Measurements from ENCODE around the gene CTR9.
A peak's percentile ranks its signal among the peaks of the same experiment; 100 is the strongest.

The CTR9 gene

GRCh38 chr11:10750838-10751580, at the start of gene CTR9:
Gene CTR9 (plus strand): TSS chr11:10751246. CDS start chr11:10751413, 167 bp downstream.
- Histone ChIP-seq H3K79me2 (ENCODE audit: low read length) (peaks cover 24% of the 10 kb centered on the region), H2AFZ (ENCODE audit: low read length) (peak within 1 kb of the TSS; percentile 76), H3K4me3 (ENCODE audit: low read length) (peak within 1 kb of the TSS; percentile 93), H3F3A (ENCODE audit: insufficient read depth, low read length) (peaks cover 18% of the 10 kb centered on the region), H4K20me1 (ENCODE audit: insufficient read depth, low read length) (no peaks in the 10 kb centered on the region), H3K27me3 (replicated peaks; ENCODE audit: insufficient read depth, low read length) (no peaks in the 10 kb centered on the region), H3K9ac (ENCODE audit: low read length) (peak within 1 kb of the TSS; percentile 70), H3K4me1 (ENCODE audit: low read length) (peaks cover 5% of the 10 kb centered on the region; the same call in 1 of the 2 replicates), H3K4me2 (ENCODE audit: low read depth, low read length) (peak within 1 kb of the TSS; percentile 71), H3K36me3 (replicated peaks; ENCODE audit: insufficient read depth, low read length) (peaks cover 9% of the 10 kb centered on the region; the same call in 1 of the 2 replicates), H3K9me3 (replicated peaks; ENCODE audit: insufficient read depth, low read length) (no peaks in the 10 kb centered on the region), H3K9me2 (replicated peaks; ENCODE audit: insufficient read depth, low read length) (no peaks in the 10 kb centered on the region), H3K27ac (ENCODE audit: low read length) (peak within 1 kb of the TSS; percentile 82)
- DNase-seq = peak; percentile 92
- TF ChIP-seq, protein P1, sequence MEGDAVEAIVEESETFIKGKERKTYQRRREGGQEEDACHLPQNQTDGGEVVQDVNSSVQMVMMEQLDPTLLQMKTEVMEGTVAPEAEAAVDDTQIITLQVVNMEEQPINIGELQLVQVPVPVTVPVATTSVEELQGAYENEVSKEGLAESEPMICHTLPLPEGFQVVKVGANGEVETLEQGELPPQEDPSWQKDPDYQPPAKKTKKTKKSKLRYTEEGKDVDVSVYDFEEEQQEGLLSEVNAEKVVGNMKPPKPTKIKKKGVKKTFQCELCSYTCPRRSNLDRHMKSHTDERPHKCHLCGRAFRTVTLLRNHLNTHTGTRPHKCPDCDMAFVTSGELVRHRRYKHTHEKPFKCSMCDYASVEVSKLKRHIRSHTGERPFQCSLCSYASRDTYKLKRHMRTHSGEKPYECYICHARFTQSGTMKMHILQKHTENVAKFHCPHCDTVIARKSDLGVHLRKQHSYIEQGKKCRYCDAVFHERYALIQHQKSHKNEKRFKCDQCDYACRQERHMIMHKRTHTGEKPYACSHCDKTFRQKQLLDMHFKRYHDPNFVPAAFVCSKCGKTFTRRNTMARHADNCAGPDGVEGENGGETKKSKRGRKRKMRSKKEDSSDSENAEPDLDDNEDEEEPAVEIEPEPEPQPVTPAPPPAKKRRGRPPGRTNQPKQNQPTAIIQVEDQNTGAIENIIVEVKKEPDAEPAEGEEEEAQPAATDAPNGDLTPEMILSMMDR (IDR thresholded peaks at IDR 0.05; ENCODE audit: low read length) = peak; percentile 22; the same call in 1 of the 2 replicates
- TF ChIP-seq EZH2phosphoT487 (IDR thresholded peaks at IDR 0.05; ENCODE audit: low read length) = no peak

DNA sequence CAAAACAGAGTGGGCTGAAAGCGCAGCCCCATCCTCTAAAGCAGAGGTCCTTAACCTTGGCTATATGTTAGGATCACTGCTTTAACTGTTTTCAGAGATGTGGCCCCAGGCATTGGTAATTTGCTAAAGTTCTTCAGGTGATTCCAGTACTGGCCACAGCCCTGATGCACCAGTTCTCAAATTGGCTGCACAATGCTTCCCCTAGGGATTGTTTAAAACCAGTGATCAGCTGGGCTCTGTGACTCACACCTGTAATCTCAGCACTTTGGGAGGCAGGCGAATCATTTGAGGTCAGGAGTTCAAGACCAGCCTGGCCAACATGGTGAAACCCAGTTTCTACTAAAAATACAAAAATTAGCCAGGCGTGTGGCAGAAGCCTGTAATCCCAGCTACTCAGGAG, 49.1 kb upstream of the CTR9 start:
- no peaks in the 10 kb centered on the region for H3F3A ChIP-seq (ENCODE audit: insufficient read depth, low read length)
- no peak overlapping the region for H3K9ac ChIP-seq (ENCODE audit: low read length)
- H3K9me2 ChIP-seq (replicated peaks; ENCODE audit: insufficient read depth, low read length) = no peaks in the 10 kb centered on the region
- H3K27ac ChIP-seq (ENCODE audit: low read length) = no peak overlapping the region
- TF ChIP-seq EZH2 (optimal IDR thresholded peaks at IDR 0.05; ENCODE audit: low read depth, low read length) (no peak), EZH2phosphoT487 (IDR thresholded peaks at IDR 0.05; ENCODE audit: low read length) (no peak)
- TF ChIP-seq, protein P1 (IDR thresholded peaks at IDR 0.05; ENCODE audit: low read length) = no peak
- H3K79me2 ChIP-seq (ENCODE audit: low read length) = no peaks in the 10 kb centered on the region
- H2AFZ ChIP-seq (ENCODE audit: low read length) = no peak overlapping the region
- no peaks in the 10 kb centered on the region for H3K36me3 ChIP-seq (replicated peaks; ENCODE audit: insufficient read depth, low read length)
- H3K4me3 ChIP-seq (ENCODE audit: low read length) = no peak overlapping the region
- no peaks in the 10 kb centered on the region for H3K27me3 ChIP-seq (replicated peaks; ENCODE audit: insufficient read depth, low read length)
- DNase-seq = no peak
- H3K9me3 ChIP-seq (replicated peaks; ENCODE audit: insufficient read depth, low read length) = no peaks in the 10 kb centered on the region
- H4K20me1 ChIP-seq (ENCODE audit: insufficient read depth, low read length) = no peaks in the 10 kb centered on the region
- no peak overlapping the region for H3K4me2 ChIP-seq (ENCODE audit: low read depth, low read length)
- H3K4me1 ChIP-seq (ENCODE audit: low read length) = no peaks in the 10 kb centered on the region

DNA sequence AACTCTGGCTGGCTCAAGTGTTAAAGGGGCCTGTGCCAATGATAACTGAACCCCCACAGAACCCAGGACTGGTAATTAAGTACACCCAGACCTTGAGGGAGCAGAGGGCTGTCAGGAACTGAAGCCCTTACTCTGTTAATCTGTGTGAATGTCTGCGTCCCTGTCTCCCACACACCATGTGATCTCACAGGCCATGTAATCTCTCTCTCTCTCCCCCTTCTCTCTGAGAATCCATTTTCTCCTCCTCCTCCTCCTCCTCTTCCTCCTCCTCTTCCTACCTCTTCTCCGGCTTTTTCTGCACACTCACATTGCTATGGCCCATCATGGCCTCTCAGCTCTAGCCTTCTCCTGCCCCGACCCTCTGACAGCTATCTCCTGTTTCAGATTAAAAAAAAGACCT, 42.9 kb upstream of the CTR9 start:
- TF ChIP-seq, protein P1 (IDR thresholded peaks at IDR 0.05; ENCODE audit: low read length) = no peak
- TF ChIP-seq EZH2 (optimal IDR thresholded peaks at IDR 0.05; ENCODE audit: low read depth, low read length) (no peak), EZH2phosphoT487 (IDR thresholded peaks at IDR 0.05; ENCODE audit: low read length) (no peak)
- no peak overlapping the region for H2AFZ ChIP-seq (ENCODE audit: low read length)
- DNase-seq = no peak

More for the DNA sequence above, 42.9 kb upstream of the CTR9 start:
- H3K9ac ChIP-seq (ENCODE audit: low read length) = no peak overlapping the region
- H3K36me3 ChIP-seq (replicated peaks; ENCODE audit: insufficient read depth, low read length) = no peaks in the 10 kb centered on the region
- no peak overlapping the region for H3K27ac ChIP-seq (ENCODE audit: low read length)
- no peaks in the 10 kb centered on the region for H3K27me3 ChIP-seq (replicated peaks; ENCODE audit: insufficient read depth, low read length)
- no peak overlapping the region for H3K4me2 ChIP-seq (ENCODE audit: low read depth, low read length)
- no peak overlapping the region for H3K4me3 ChIP-seq (ENCODE audit: low read length)
- H3K9me2 ChIP-seq (replicated peaks; ENCODE audit: insufficient read depth, low read length) = no peaks in the 10 kb centered on the region
- H3F3A ChIP-seq (ENCODE audit: insufficient read depth, low read length) = no peaks in the 10 kb centered on the region
- no peaks in the 10 kb centered on the region for H3K9me3 ChIP-seq (replicated peaks; ENCODE audit: insufficient read depth, low read length)
- no peaks in the 10 kb centered on the region for H4K20me1 ChIP-seq (ENCODE audit: insufficient read depth, low read length)
- H3K4me1 ChIP-seq (ENCODE audit: low read length) = no peaks in the 10 kb centered on the region
- no peaks in the 10 kb centered on the region for H3K79me2 ChIP-seq (ENCODE audit: low read length)
